GM12878 (cell line): ENCODE results near the gene MED19. TPM values are rescaled to one million over a fixed set of nuclear protein-coding genes. Genes with fewer than 3 reads are reported as not detected.
A peak's percentile ranks its signal among the peaks of the same experiment; 100 is the strongest.

ENCODE experiments used
- ATAC-seq: fragments of 200-7000 bp; cut with Tn5 transposase; 3 replicates; pipeline ENCODE4 v1.9.1; 2020; ENCODE audit warnings: mild to moderate bottlenecking, moderate library complexity
- BruUV-seq: library from RNA; stranded (reverse); fragments of 400-500 nt; replicated peaks from 2 replicates; lab custom pipeline; 2021; lab: Mats Ljungman, UMichigan
- CTCF ChIA-PET: fragments of 300-600 bp; sonication (Branson Sonifier 250); formaldehyde crosslinking; extraction: SDS; loops from one replicate; lab custom pipeline; 2021; ENCODE audit warnings: inconsistent platforms; lab: Yijun Ruan, JAX
- POLR2A ChIA-PET: fragments of 350-600 bp; formaldehyde crosslinking; extraction: SDS; loops from one replicate; lab custom pipeline; 2021; ENCODE audit warnings: inconsistent platforms; lab: Charles Lee
- RAD21 ChIA-PET: fragments of 300-600 bp; sonication (Branson Sonifier 250); formaldehyde crosslinking; loops from one replicate; lab custom pipeline; 2023; ENCODE audit warnings: antibody characterized with exemption; ENCODE audit not compliant: unreplicated experiment; lab: Charles Lee
- SMC1A ChIA-PET: fragments of 300-600 bp; sonication (Branson Sonifier 250); formaldehyde crosslinking; loops from one replicate; lab custom pipeline; 2023; ENCODE audit not compliant: unreplicated experiment, uncharacterized antibody; lab: Charles Lee
- DNase-seq: peaks from one replicate; pipeline ENCODE4 v3.0.0-alpha.2; 2011; ENCODE audit warnings: low read depth, low spot score
- FAIRE-seq: peaks from 3 replicates; lab custom pipeline; 2011; peaks lifted over from hg19 to GRCh38; lab: Jason Lieb, UNC
- H2AFZ ChIP-seq: 2 replicates; pipeline ENCODE4 v1.6.0; 2011; ENCODE audit warnings: low read depth, low read length, control low read depth; ENCODE audit not compliant: control insufficient read depth
- H3K27ac ChIP-seq: 2 replicates; pipeline ENCODE4 v1.5.1; 2011; ENCODE audit warnings: control low read depth; ENCODE audit not compliant: control insufficient read depth, insufficient read depth
- H3K27me3 ChIP-seq, 2 experiments: replicated peaks in 1 of 2; 2 replicates each; pipeline versions ENCODE4 v1.6.0 to v1.6.1; 2011; ENCODE audit warnings: low read length in 1 of 2; ENCODE audit not compliant: control insufficient read depth in 2 of 2, insufficient read depth in 2 of 2
- H3K36me3 ChIP-seq, 2 experiments: 2 replicates each; pipeline ENCODE4 v1.5.1; 2011; ENCODE audit warnings: low read length in 1 of 2; ENCODE audit not compliant: control insufficient read depth in 2 of 2, insufficient read depth in 2 of 2
- H3K4me1 ChIP-seq: 2 replicates; pipeline ENCODE4 v1.6.1; 2011; ENCODE audit warnings: mild to moderate bottlenecking, low read length, moderate library complexity, mixed read lengths; ENCODE audit not compliant: control insufficient read depth, insufficient read depth
- H3K4me2 ChIP-seq: 2 replicates; pipeline ENCODE4 v1.6.0; 2011; ENCODE audit warnings: control low read depth; ENCODE audit not compliant: control insufficient read depth, insufficient read depth
- H3K4me3 ChIP-seq: fragments of 200-600 bp; sonication (generic); 2 replicates; pipeline ENCODE4 v1.5.1; 2016
- H3K79me2 ChIP-seq: 2 replicates; pipeline ENCODE4 v1.6.0; 2011; ENCODE audit warnings: low read length; ENCODE audit not compliant: control insufficient read depth, insufficient read depth
- H3K9ac ChIP-seq: 2 replicates; pipeline ENCODE4 v1.8.0; 2011; ENCODE audit warnings: low read length, control low read depth, mixed read lengths; ENCODE audit not compliant: control insufficient read depth, insufficient read depth
- H3K9me3 ChIP-seq: replicated peaks from 3 replicates; pipeline ENCODE4 v1.5.1; 2011; ENCODE audit warnings: mild to moderate bottlenecking, low read length; ENCODE audit not compliant: control insufficient read depth, insufficient read depth
- H4K20me1 ChIP-seq: 2 replicates; pipeline ENCODE4 v1.6.0; 2011; ENCODE audit not compliant: control insufficient read depth, insufficient read depth
- ATF7 ChIP-seq: fragments of 450-650 bp; IDR thresholded peaks from 2 replicates; pipeline ENCODE4 v1.6.1; 2016; ENCODE audit warnings: low read depth, mild to moderate bottlenecking
- BMI1 ChIP-seq: fragments of 450-650 bp; IDR thresholded peaks from 2 replicates; pipeline ENCODE4 v1.6.1; 2016; ENCODE audit warnings: mild to moderate bottlenecking, moderate library complexity, borderline replicate concordance
- DPF2 ChIP-seq: fragments of 450-650 bp; IDR thresholded peaks from 2 replicates; pipeline ENCODE4 v1.6.1; 2017; ENCODE audit warnings: mild to moderate bottlenecking
- GATAD2B ChIP-seq: fragments of 450-650 bp; conservative IDR thresholded peaks from 2 replicates; pipeline ENCODE4 v1.6.1; 2017; ENCODE audit warnings: low read depth, mild to moderate bottlenecking, moderate library complexity
- HDAC6 ChIP-seq: fragments of 200-600 bp; sonication (generic); IDR thresholded peaks from one replicate; pipeline ENCODE4 v1.8.0; 2017; ENCODE audit warnings: antibody characterized with exemption; ENCODE audit not compliant: unreplicated experiment
- IKZF1 ChIP-seq: fragments of 450-650 bp; conservative IDR thresholded peaks from 2 replicates; pipeline ENCODE4 v1.6.1; 2017; ENCODE audit warnings: antibody characterized with exemption, mild to moderate bottlenecking
- LARP7 ChIP-seq: fragments of 450-650 bp; IDR thresholded peaks from 2 replicates; pipeline ENCODE4 v1.6.1; 2017; ENCODE audit warnings: mild to moderate bottlenecking
- MEF2A ChIP-seq: IDR thresholded peaks from 2 replicates; pipeline ENCODE4 v1.6.1; 2011; ENCODE audit warnings: low read depth, mild to moderate bottlenecking, low read length, moderate library complexity; ENCODE audit not compliant: insufficient read depth
- MEF2B ChIP-seq: fragments of 450-650 bp; IDR thresholded peaks from 2 replicates; pipeline ENCODE4 v1.6.1; 2018; ENCODE audit warnings: mild to moderate bottlenecking, moderate library complexity; ENCODE audit not compliant: partially characterized antibody, poor library complexity, severe bottlenecking
- MXI1 ChIP-seq: fragments of 150-350 bp; IDR thresholded peaks from 2 replicates; pipeline ENCODE4 v1.6.1; 2011; ENCODE audit warnings: low read depth, mild to moderate bottlenecking, inconsistent platforms, low read length, improper control_type of control experiment
- NBN ChIP-seq: fragments of 450-650 bp; IDR thresholded peaks from 2 replicates; pipeline ENCODE4 v1.6.1; 2016
- NR2C1 ChIP-seq: fragments of 450-650 bp; IDR thresholded peaks from 2 replicates; pipeline ENCODE4 v1.6.1; 2017; ENCODE audit warnings: antibody characterized with exemption, mild to moderate bottlenecking, moderate library complexity
- POLR2AphosphoS2 ChIP-seq: IDR thresholded peaks from 2 replicates; pipeline ENCODE4 v1.6.1; 2011; ENCODE audit warnings: low read depth, mild to moderate bottlenecking, low read length, improper control_type of control experiment, moderate library complexity
- RELA ChIP-seq: fragments of 450-650 bp; IDR thresholded peaks from 2 replicates; pipeline ENCODE4 v1.8.0; 2014; ENCODE audit warnings: borderline replicate concordance; ENCODE audit not compliant: partially characterized antibody
- SMAD5 ChIP-seq: IDR thresholded peaks from 2 replicates; pipeline ENCODE4 v1.6.1; 2016; ENCODE audit warnings: antibody characterized with exemption, low read depth
- SPI1 ChIP-seq: IDR thresholded peaks from 2 replicates; pipeline ENCODE4 v1.6.1; 2011; ENCODE audit warnings: low read depth, mild to moderate bottlenecking, low read length, moderate library complexity, borderline replicate concordance; ENCODE audit not compliant: insufficient read depth
- SREBF1 ChIP-seq: IDR thresholded peaks from 2 replicates; pipeline ENCODE4 v1.6.1; 2012; ENCODE audit warnings: mild to moderate bottlenecking, low read length
- SUPT20H ChIP-seq: IDR thresholded peaks from 2 replicates; pipeline ENCODE4 v1.6.1; 2011; ENCODE audit warnings: low read depth, mild to moderate bottlenecking, low read length, moderate library complexity, borderline replicate concordance; ENCODE audit not compliant: control insufficient read depth
- TCF12 ChIP-seq: IDR thresholded peaks from 2 replicates; pipeline ENCODE4 v1.6.1; 2011; ENCODE audit warnings: low read depth, mild to moderate bottlenecking, low read length
- TCF3 ChIP-seq: IDR thresholded peaks from 2 replicates; pipeline ENCODE4 v1.6.1; 2012; ENCODE audit warnings: low read depth, mild to moderate bottlenecking, low read length, borderline replicate concordance; ENCODE audit not compliant: insufficient read depth
- ZNF24 ChIP-seq: fragments of 450-650 bp; IDR thresholded peaks from 2 replicates; pipeline ENCODE4 v1.6.1; 2017; ENCODE audit warnings: antibody characterized with exemption, mild to moderate bottlenecking
- WGBS: methylation state at CpG from one replicate; pipeline ENCODE4 v1.1.6; 2016; ENCODE audit warnings: low lambda C conversion rate; ENCODE audit not compliant: insufficient replicate concordance, insufficient coverage; ENCODE audit errors: missing lambda C conversion rate; 5-methylcytosine and 5-hydroxymethylcytosine counted together
- in situ Hi-C: fragments of 300-500 bp; cut with MboI; formaldehyde crosslinking; loops from 9 replicates; pipeline ENCODE4 v1.14.3; 2018; ENCODE audit warnings: mixed read lengths
- intact Hi-C: fragments of 100-400 bp; cut with micrococcal nuclease; formaldehyde crosslinking; loops from one replicate; pipeline ENCODE4 v1.14.2; 2022; ENCODE audit not compliant: unreplicated experiment
- polyA plus RNA-seq, 11 experiments: library from polyadenylated mRNA; depleted of rRNA in 4 of 11; unstranded in 6 of 11; stranded (reverse) in 5 of 11; fragments of >200 nt; fragmentation: Nextera tagmentation in 4 of 11; fragmentation: Illumina TruSeq in 1 of 11; extraction: Ambion mirVana in 4 of 11; extraction: Trizol in 1 of 11; gene quantifications; 1 replicate in 1 of 11; 2 replicates in 10 of 11; pipeline versions ENCODE4 v1.2.1 to v1.2.3, GENCODE V29; 2011 to 2016; ENCODE audit warnings: inconsistent platforms in 2 of 11, missing spikeins in 2 of 11, low read depth in 1 of 11
- total RNA-seq, 4 experiments: library from RNA; depleted of rRNA in 3 of 4; stranded (reverse); fragments of >200 nt in 3 of 4; fragmentation: Illumina TruSeq in 1 of 4; extraction: Trizol in 1 of 4; gene quantifications; 2 replicates each; pipeline versions ENCODE4 v1.2.1 to v1.2.3, GENCODE V29; 2013 to 2021
- TF ChIP-seq, protein P1 (sequence below): IDR thresholded peaks from 2 replicates; pipeline ENCODE4 v1.6.1; 2011; ENCODE audit warnings: borderline replicate concordance, low read depth, mild to moderate bottlenecking, moderate library complexity, low read length; ENCODE audit not compliant: insufficient read depth, poor library complexity, severe bottlenecking

The MED19 gene
- total and polyA plus RNA-seq, 10 of the 15 experiments (the other 5 are each of a cell fraction or from before 2014, with no cell fraction given) = 4.9 to 28.2 (median 17.3) TPM

GRCh38 chr11:57667736-57668433 lies 44.1 kb downstream of the MED19 start, which contains the start of gene ZDHHC5:
ZDHHC5 (plus strand) TSS chr11:57668114; CDS start chr11:57673091, 4,977 bp downstream.
- H2AFZ ChIP-seq = peak within 1 kb of the TSS; percentile 95
- CTCF ChIA-PET = interaction anchor here (0.6 to 4.3 kb wide), 2 partner anchors 10 to 133 kb away, joined by 3 to 28 read pairs; partner anchors contain the start of gene CLP1
- in situ Hi-C loops = loop anchor here (10.0 kb wide), 1 partner anchor 857 kb away; no protein-coding TSS in a partner anchor
- peak; percentile 49 for TF ChIP-seq DPF2
- TF ChIP-seq, protein P1, sequence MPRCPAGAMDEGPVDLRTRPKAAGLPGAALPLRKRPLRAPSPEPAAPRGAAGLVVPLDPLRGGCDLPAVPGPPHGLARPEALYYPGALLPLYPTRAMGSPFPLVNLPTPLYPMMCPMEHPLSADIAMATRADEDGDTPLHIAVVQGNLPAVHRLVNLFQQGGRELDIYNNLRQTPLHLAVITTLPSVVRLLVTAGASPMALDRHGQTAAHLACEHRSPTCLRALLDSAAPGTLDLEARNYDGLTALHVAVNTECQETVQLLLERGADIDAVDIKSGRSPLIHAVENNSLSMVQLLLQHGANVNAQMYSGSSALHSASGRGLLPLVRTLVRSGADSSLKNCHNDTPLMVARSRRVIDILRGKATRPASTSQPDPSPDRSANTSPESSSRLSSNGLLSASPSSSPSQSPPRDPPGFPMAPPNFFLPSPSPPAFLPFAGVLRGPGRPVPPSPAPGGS = peak; percentile 25
- no peak for TF ChIP-seq SUPT20H
- no peak for TF ChIP-seq HDAC6
- TF ChIP-seq MXI1 = peak; percentile 61
- TF ChIP-seq NBN = 0 out of 2 replicates have a peak, but pooled peaks have one; percentile 18
- peak; percentile 71; the same call in 1 of the 2 replicates for TF ChIP-seq POLR2AphosphoS2
- TF ChIP-seq ZNF24 = no peak
- TF ChIP-seq MEF2A = no peak
- TF ChIP-seq MEF2B = no peak
- peak; percentile 57 for TF ChIP-seq NR2C1
- TF ChIP-seq BMI1 = no peak
- no peak for TF ChIP-seq RELA
- TF ChIP-seq TCF3 = 0 out of 2 replicates have a peak, but pooled peaks have one; percentile 34
- no peak for TF ChIP-seq ATF7
- TF ChIP-seq LARP7 = peak; percentile 94
- peak; percentile 64 for TF ChIP-seq IKZF1
- TF ChIP-seq SREBF1 = no peak
- peak; percentile 38; the same call in 1 of the 2 replicates for TF ChIP-seq SMAD5
- peak; percentile 83 for TF ChIP-seq GATAD2B
- TF ChIP-seq TCF12 = no peak
- peak; percentile 10; the same call in 1 of the 2 replicates for TF ChIP-seq SPI1

More at GRCh38 chr11:57667736-57668433, 44.1 kb downstream of the MED19 start, which contains the start of gene ZDHHC5:
- peak; percentile 91 for ATAC-seq
- peak within 1 kb of the TSS; percentile 87 for H3K4me2 ChIP-seq
- no peaks in the 10 kb centered on the region for H3K27me3 ChIP-seq
- H4K20me1 ChIP-seq = peaks cover 3% of the 10 kb centered on the region; the same call in 1 of the 2 replicates
- BruUV-seq = no TSS peak
- H3K4me3 ChIP-seq = peak within 1 kb of the TSS; percentile 90
- RAD21 ChIA-PET = interaction anchor here (1.1 to 4.8 kb wide), 2 partner anchors 10 to 132 kb away, joined by 3 to 22 read pairs; partner anchors contain the start of gene CLP1
- H3K9ac ChIP-seq = peak within 1 kb of the TSS; percentile 89
- peak within 1 kb of the TSS; percentile 99 for H3K27ac ChIP-seq
- H3K79me2 ChIP-seq = peaks cover 49% of the 10 kb centered on the region
- H3K36me3 ChIP-seq = peaks cover 1 to 6% of the 10 kb centered on the region in 2 experiments
- DNase-seq = peak; percentile 99
- under 1% methylated on average over 83 of the region's 96 CpGs for WGBS
- intact Hi-C loops = loop anchor here (1.0 to 5.0 kb wide), 6 partner anchors 11 to 1889 kb away; partner anchors contain the start of genes CLP1, MED19, SELENOH and TMX2
- POLR2A ChIA-PET = interaction anchor here (1.7 to 2.3 kb wide), 2 partner anchors 10 to 74 kb away, joined by 5 to 7 read pairs; partner anchors contain the start of genes CLP1 and SELENOH
- peaks cover 7% of the 10 kb centered on the region for H3K4me1 ChIP-seq
- H3K9me3 ChIP-seq = no peaks in the 10 kb centered on the region
- FAIRE-seq = peak; percentile 94
- SMC1A ChIA-PET = interaction anchor here (1.5 to 1.6 kb wide), 2 partner anchors 11 to 131 kb away, joined by 5 to 14 read pairs; partner anchors contain the start of gene CLP1
